ENCODE data around the gene IMPACT.

- no peak for TF ChIP-seq POLR2A (IDR thresholded peaks at IDR 0.05)
- TF ChIP-seq, protein P1, sequence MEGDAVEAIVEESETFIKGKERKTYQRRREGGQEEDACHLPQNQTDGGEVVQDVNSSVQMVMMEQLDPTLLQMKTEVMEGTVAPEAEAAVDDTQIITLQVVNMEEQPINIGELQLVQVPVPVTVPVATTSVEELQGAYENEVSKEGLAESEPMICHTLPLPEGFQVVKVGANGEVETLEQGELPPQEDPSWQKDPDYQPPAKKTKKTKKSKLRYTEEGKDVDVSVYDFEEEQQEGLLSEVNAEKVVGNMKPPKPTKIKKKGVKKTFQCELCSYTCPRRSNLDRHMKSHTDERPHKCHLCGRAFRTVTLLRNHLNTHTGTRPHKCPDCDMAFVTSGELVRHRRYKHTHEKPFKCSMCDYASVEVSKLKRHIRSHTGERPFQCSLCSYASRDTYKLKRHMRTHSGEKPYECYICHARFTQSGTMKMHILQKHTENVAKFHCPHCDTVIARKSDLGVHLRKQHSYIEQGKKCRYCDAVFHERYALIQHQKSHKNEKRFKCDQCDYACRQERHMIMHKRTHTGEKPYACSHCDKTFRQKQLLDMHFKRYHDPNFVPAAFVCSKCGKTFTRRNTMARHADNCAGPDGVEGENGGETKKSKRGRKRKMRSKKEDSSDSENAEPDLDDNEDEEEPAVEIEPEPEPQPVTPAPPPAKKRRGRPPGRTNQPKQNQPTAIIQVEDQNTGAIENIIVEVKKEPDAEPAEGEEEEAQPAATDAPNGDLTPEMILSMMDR (IDR thresholded peaks at IDR 0.05): no peak
Measured at GRCh38 chr18:24381126-24381525, 45.3 kb upstream of the IMPACT start.
